RWPE1 (cell line): Measurements from ENCODE around the gene KLHL24.
"Not testable (repeated sequence)": the region's sequence is repeated elsewhere in the genome, so short reads cannot be mapped to it uniquely, and the experiment has no call there.

Experiments
- CTCF ChIA-PET: fragments of 350-600 bp; sonication (Branson Sonifier 250); formaldehyde crosslinking; extraction: SDS; loops from one replicate; lab custom pipeline; 2021; lab: Yijun Ruan, JAX
- POLR2A ChIA-PET: fragments of 400-600 bp; formaldehyde crosslinking; extraction: SDS; loops from one replicate; lab custom pipeline; 2020; ENCODE audit warnings: antibody characterized with exemption; ENCODE audit not compliant: low non-redundant PET; lab: Yijun Ruan, JAX
- DNase-seq: peaks from one replicate; pipeline ENCODE4 v3.0.0; 2012; ENCODE audit warnings: low spot score
- H3K27ac ChIP-seq: fragments of 450-650 bp; 2 replicates; pipeline ENCODE4 v1.5.1; 2017
- CTCF ChIP-seq: fragments of 450-650 bp; conservative IDR thresholded peaks from 2 replicates; pipeline ENCODE4 v1.5.1; 2017; ENCODE audit warnings: low read depth, mild to moderate bottlenecking

The KLHL24 gene

GRCh38 chr3:183619624-183620251 lies 15.7 kb upstream of the KLHL24 start:
- TF ChIP-seq CTCF: no peak
- ChIA-PET CTCF (interaction anchor here (0.7 to 0.8 kb wide), 2 partner anchors 144 to 166 kb away, joined by 3 to 4 read pairs; no protein-coding TSS in a partner anchor), POLR2A (no interaction called here)
- H3K27ac ChIP-seq: no peak overlapping the region
- DNase-seq: no peak

GRCh38 chr3:183620252-183620628 lies 15.2 kb upstream of the KLHL24 start:
- H3K27ac ChIP-seq: no peak overlapping the region
- POLR2A ChIA-PET: no interaction called here
- CTCF ChIA-PET: interaction anchor here (0.8 kb wide), 1 partner anchor 145 kb away, joined by 4 read pairs; no protein-coding TSS in a partner anchor
- TF ChIP-seq CTCF: no peak
- DNase-seq: no peak

- H3K27ac ChIP-seq, CTCF ChIA-PET, DNase-seq, POLR2A ChIA-PET: not testable (repeated sequence)
These were observed 12.9 kb upstream of the KLHL24 start for GRCh38 chr3:183622473-183622872.

GRCh38 chr3:183626877-183627594 lies 8.4 kb upstream of the KLHL24 start:
- no peak for DNase-seq
- POLR2A ChIA-PET: no interaction called here
- TF ChIP-seq CTCF: no peak
- H3K27ac ChIP-seq: no peak overlapping the region
- CTCF ChIA-PET: interaction anchor here (0.7 kb wide), 1 partner anchor 462 kb away, joined by 3 read pairs; no protein-coding TSS in a partner anchor

GRCh38 chr3:183629546-183630301 lies 5.7 kb upstream of the KLHL24 start:
- no peak overlapping the region for H3K27ac ChIP-seq
- DNase-seq: no peak
- no peak for TF ChIP-seq CTCF
- ChIA-PET CTCF (no interaction called here), POLR2A (no interaction called here)

- ChIA-PET CTCF (no interaction called here), POLR2A (interaction anchor here (0.6 kb wide), 1 partner anchor 29 kb away, joined by 3 read pairs; no protein-coding TSS in a partner anchor)
- no peak for TF ChIP-seq CTCF
- no peak for DNase-seq
- no peak overlapping the region for H3K27ac ChIP-seq
These were observed 3.7 kb upstream of the KLHL24 start for GRCh38 chr3:183631715-183632114.

- CTCF ChIA-PET, POLR2A ChIA-PET, DNase-seq, H3K27ac ChIP-seq: not testable (repeated sequence)
These were observed 2.7 kb upstream of the KLHL24 start for GRCh38 chr3:183632725-183633124.
